ENCODE measurements around the gene SLC25A25. TPM values are rescaled to one million over a fixed set of nuclear protein-coding genes. Genes with fewer than 3 reads are reported as not detected.
A peak's percentile ranks its signal among the peaks of the same experiment; 100 is the strongest.

SLC25A25 gene
- total and polyA plus RNA-seq, 2 of the 8 experiments (the other 6 are each of a cell fraction or from before 2014, with no cell fraction given): 6.5 to 18.5 TPM

- no peak overlapping the region for H2AFZ ChIP-seq (ENCODE audit: low read length)
- no peak for DNase-seq (ENCODE audit: low read depth in 1 of 2, low spot score in 2 of 2)
- H2BK20ac ChIP-seq (ENCODE audit: low read length): no peak overlapping the region
- no peak overlapping the region for H3K23ac ChIP-seq (ENCODE audit: insufficient read length)
- H3K14ac ChIP-seq (ENCODE audit: insufficient read length): no peak overlapping the region
- H4K8ac ChIP-seq (ENCODE audit: extremely low read depth, insufficient read depth, low read length): no peak overlapping the region
- no peak overlapping the region for H2BK12ac ChIP-seq (ENCODE audit: low read depth, low read length)
- peak overlapping the region; percentile 13; the same call in 1 of the 2 replicates for H3K18ac ChIP-seq (ENCODE audit: extremely low read depth, low read length)
- H4K91ac ChIP-seq (replicated peaks; ENCODE audit: insufficient read length, low read length): no peak overlapping the region
- POLR2A ChIA-PET (ENCODE audit: partially characterized antibody): interaction anchor here (1.0 to 12.1 kb wide), 10 partner anchors 8 to 283 kb away, joined by 3 to 119 read pairs (median 6); partner anchors contain the start of gene SLC25A25
- no peak overlapping the region for H3K9ac ChIP-seq (replicated peaks in 1 of 4; ENCODE audit: extremely low read depth in 1 of 4, low read depth in 3 of 4, low read length in 3 of 4)
- peaks cover 9% of the 10 kb centered on the region for H3K23me2 ChIP-seq (ENCODE audit: low read depth, low read length)
- H3K9me3 ChIP-seq (ENCODE audit: insufficient read depth in 2 of 2, low read depth in 1 of 2, low read length in 1 of 2): no peaks in the 10 kb centered on the region
- peaks cover 0 to 23% of the 10 kb centered on the region in 2 experiments; a peak in 2 of 4 replicates for H3K79me2 ChIP-seq (ENCODE audit: control insufficient read depth in 1 of 2, insufficient read depth in 2 of 2, low read length in 2 of 2)
- H3K4me3 ChIP-seq (ENCODE audit: extremely low read depth in 1 of 4, insufficient read depth in 2 of 4, low read depth in 3 of 4, low read length in 4 of 4): no peak overlapping the region
- no peak overlapping the region for H3K27ac ChIP-seq (ENCODE audit: low read depth, low read length)
- peaks cover 13 to 34% (median 19%) of the 10 kb centered on the region in 4 experiments for H3K36me3 ChIP-seq (ENCODE audit: control insufficient read depth in 2 of 4, insufficient read depth in 4 of 4, low read length in 3 of 4)
- H2BK120ac ChIP-seq (replicated peaks; ENCODE audit: low read depth, low read length): no peak overlapping the region
- no peak overlapping the region for H3K4ac ChIP-seq (replicated peaks; ENCODE audit: insufficient read length, low read depth, low read length)
- H4K5ac ChIP-seq (ENCODE audit: insufficient read length, low read depth, low read length): no peak overlapping the region
- H3K4me2 ChIP-seq (ENCODE audit: insufficient read depth in 1 of 2, low read depth in 2 of 2, low read length in 2 of 2): peak overlapping the region in 1 of 2 experiments; percentile 93; a peak in 1 of 4 replicates
- H2AK5ac ChIP-seq (ENCODE audit: low read depth, low read length): no peak overlapping the region
- peaks cover 11 to 28% (median 22%) of the 10 kb centered on the region in 4 experiments for H3K4me1 ChIP-seq (replicated peaks in 1 of 4; ENCODE audit: control insufficient read depth in 3 of 4, insufficient read depth in 4 of 4, low read length in 3 of 4)
- H2BK5ac ChIP-seq (ENCODE audit: low read depth, low read length): no peak overlapping the region
- peaks cover 19% of the 10 kb centered on the region for H3K79me1 ChIP-seq (ENCODE audit: low read depth, low read length)
- CTCF ChIA-PET (ENCODE audit: partially characterized antibody): interaction anchor here (0.7 to 10.5 kb wide), 12 partner anchors 9 to 262 kb away, joined by 3 to 114 read pairs (median 3); no protein-coding TSS in a partner anchor
- no peak for FAIRE-seq
- WGBS, 2 experiments (ENCODE audit: extremely low coverage in 1 of 2, insufficient coverage in 1 of 2, insufficient read length in 1 of 2, insufficient replicate concordance in 2 of 2, low coverage in 1 of 2, low lambda C conversion rate in 2 of 2, missing lambda C conversion rate in 1 of 2): 95% methylated on average over 10 of the region's 10 CpGs; no CpG with 5 or more reads in 1 of the 2 experiments
- peaks cover 8 to 33% of the 10 kb centered on the region in 2 experiments for H4K20me1 ChIP-seq (replicated peaks in 1 of 2; ENCODE audit: control insufficient read depth in 1 of 2, insufficient read depth in 2 of 2, low read length in 2 of 2)
- no peak overlapping the region for H3K56ac ChIP-seq (replicated peaks; ENCODE audit: insufficient read length, low read depth, low read length)
- H3K27me3 ChIP-seq (replicated peaks in 1 of 4; ENCODE audit: control insufficient read depth in 3 of 4, extremely low read depth in 1 of 4, insufficient read depth in 3 of 4, low read length in 3 of 4): no peaks in the 10 kb centered on the region
- no peak overlapping the region for H2BK15ac ChIP-seq (ENCODE audit: low read length)
- no peak for TF ChIP-seq RAD21 (IDR thresholded peaks at IDR 0.05 in 1 of 2, conservative IDR thresholded peaks at IDR 0.05 in 1 of 2; ENCODE audit: low read depth in 2 of 2, low read length in 2 of 2)
- TF ChIP-seq TAF1 (IDR thresholded peaks at IDR 0.05; ENCODE audit: low read depth, low read length): no peak
- TF ChIP-seq RNF2 (IDR thresholded peaks at IDR 0.05; ENCODE audit: borderline replicate concordance, low read depth, low read length, missing control alignments, poor library complexity, severe bottlenecking): no peak
- TF ChIP-seq SRF (IDR thresholded peaks at IDR 0.05; ENCODE audit: low read depth, low read length): no peak
- no peak for TF ChIP-seq BCL11A (IDR thresholded peaks at IDR 0.05; ENCODE audit: low read depth in 2 of 2, low read length in 2 of 2)
- TF ChIP-seq SIN3A (conservative IDR thresholded peaks at IDR 0.05 in 1 of 2, IDR thresholded peaks at IDR 0.05 in 1 of 2; ENCODE audit: low read depth in 1 of 2, low read length in 2 of 2): no peak
- TF ChIP-seq SAP30 (IDR thresholded peaks at IDR 0.05; ENCODE audit: insufficient read depth, insufficient replicate concordance, low read length): no peak
- TF ChIP-seq YY1 (IDR thresholded peaks at IDR 0.05; ENCODE audit: low read depth, low read length): no peak
- no peak for TF ChIP-seq ZNF274 (IDR thresholded peaks at IDR 0.05; ENCODE audit: borderline replicate concordance, extremely low read depth, low read length)
- no peak for TF ChIP-seq CBX5 (IDR thresholded peaks at IDR 0.05; ENCODE audit: low read depth, low read length)
- no peak for TF ChIP-seq EGR1 (IDR thresholded peaks at IDR 0.05; ENCODE audit: borderline replicate concordance, low read depth, low read length)
- no peak for TF ChIP-seq HDAC6 (IDR thresholded peaks at IDR 0.05; ENCODE audit: low read depth, low read length)
- TF ChIP-seq POLR2A (IDR thresholded peaks at IDR 0.05; ENCODE audit: control extremely low read depth in 1 of 2, low read depth in 2 of 2, low read length in 2 of 2): no peak
Observed at GRCh38 chr9:128100581-128100980, 32.5 kb downstream of the SLC25A25 start.
